HepG2 (cell line): ENCODE measurements around the gene PTPRH. TPM values are rescaled to one million over a fixed set of nuclear protein-coding genes. Genes with fewer than 3 reads are reported as not detected.

Source experiments
- ARID4A ChIP-seq: sonication (generic); formaldehyde crosslinking; IDR thresholded peaks from 2 replicates; pipeline ENCODE4 v1.5.0; 2020; ENCODE audit warnings: mild to moderate bottlenecking, missing genetic modification reagents, borderline replicate concordance
- BCL6 ChIP-seq: IDR thresholded peaks from 2 replicates; pipeline ENCODE4 v1.6.1; 2016; ENCODE audit warnings: missing genetic modification reagents, missing compliant biosample characterization
- KIAA2018 ChIP-seq: sonication (generic); formaldehyde crosslinking; IDR thresholded peaks from 2 replicates; pipeline ENCODE4 v1.5.0; 2020; ENCODE audit warnings: mild to moderate bottlenecking, missing genetic modification reagents, borderline replicate concordance
- MAF1 ChIP-seq: sonication (generic); formaldehyde crosslinking; IDR thresholded peaks from 2 replicates; pipeline ENCODE4 v1.5.0; 2020; ENCODE audit warnings: missing genetic modification reagents, borderline replicate concordance
- MEIS2 ChIP-seq: sonication (generic); formaldehyde crosslinking; IDR thresholded peaks from 2 replicates; pipeline ENCODE4 v1.9.0; 2021; ENCODE audit warnings: mild to moderate bottlenecking, missing genetic modification reagents
- NCOA5 ChIP-seq: sonication (generic); formaldehyde crosslinking; IDR thresholded peaks from 2 replicates; pipeline ENCODE4 v1.4.0; 2020; ENCODE audit warnings: missing genetic modification reagents
- ZBTB1 ChIP-seq: sonication (generic); formaldehyde crosslinking; IDR thresholded peaks from 2 replicates; pipeline ENCODE4 v1.4.0; 2020; ENCODE audit warnings: missing genetic modification reagents, borderline replicate concordance
- ZNF646 ChIP-seq: sonication (generic); formaldehyde crosslinking; IDR thresholded peaks from 2 replicates; pipeline ENCODE4 v1.9.0; 2021; ENCODE audit warnings: mild to moderate bottlenecking, missing genetic modification reagents
- polyA plus RNA-seq, 8 experiments: library from polyadenylated mRNA; depleted of rRNA in 3 of 8; stranded (reverse) in 7 of 8; unstranded in 1 of 8; fragments of >200 nt; fragmentation: Illumina TruSeq in 4 of 8; extraction: Trizol in 4 of 8; gene quantifications; 2 replicates each; pipeline versions ENCODE4 v1.2.1 to v1.2.3, GENCODE V29; 2011 to 2016; ENCODE audit warnings: low read depth in 4 of 8, missing spikeins in 1 of 8, mixed read lengths in 1 of 8; ENCODE audit not compliant: insufficient read depth in 1 of 8
- total RNA-seq, 5 experiments: library from RNA; depleted of rRNA; stranded (reverse); fragments of >200 nt; fragmentation: Illumina TruSeq; extraction: Trizol; gene quantifications; 2 replicates each; pipeline ENCODE4 v1.2.3, GENCODE V29; 2016; ENCODE audit warnings: low read depth in 1 of 5

PTPRH gene
- total and polyA plus RNA-seq, 2 of the 13 experiments (the other 11 are each of a cell fraction or from before 2014, with no cell fraction given): 14.7 to 125 TPM

- TF ChIP-seq KIAA2018 (CRISPR knock-in tag) (no peak), ZBTB1 (CRISPR knock-in tag) (no peak), MAF1 (CRISPR knock-in tag) (no peak), MEIS2 (CRISPR knock-in tag) (no peak), BCL6 (no peak), ARID4A (peak; percentile 45; the same call in 1 of the 2 replicates), ZNF646 (no peak), NCOA5 (CRISPR knock-in tag) (no peak)
These were observed 30.3 kb downstream of the PTPRH start (continued) for GRCh38 chr19:55178781-55179599.
